22Rv1 (cell line): ENCODE data around the gene TSPOAP1.

Experiments
- H3K27ac ChIP-seq: fragments of 450-650 bp; 2 replicates; pipeline ENCODE4 v1.5.1; 2017
- ZFX ChIP-seq: fragments of 450-650 bp; IDR thresholded peaks from 2 replicates; pipeline ENCODE4 v1.6.1; 2017; ENCODE audit warnings: antibody characterized with exemption, borderline replicate concordance
- TF ChIP-seq, protein P1 (sequence below): fragments of 450-650 bp; IDR thresholded peaks from 2 replicates; pipeline ENCODE4 v1.5.1; 2017; ENCODE audit warnings: mild to moderate bottlenecking

Gene TSPOAP1

DNA sequence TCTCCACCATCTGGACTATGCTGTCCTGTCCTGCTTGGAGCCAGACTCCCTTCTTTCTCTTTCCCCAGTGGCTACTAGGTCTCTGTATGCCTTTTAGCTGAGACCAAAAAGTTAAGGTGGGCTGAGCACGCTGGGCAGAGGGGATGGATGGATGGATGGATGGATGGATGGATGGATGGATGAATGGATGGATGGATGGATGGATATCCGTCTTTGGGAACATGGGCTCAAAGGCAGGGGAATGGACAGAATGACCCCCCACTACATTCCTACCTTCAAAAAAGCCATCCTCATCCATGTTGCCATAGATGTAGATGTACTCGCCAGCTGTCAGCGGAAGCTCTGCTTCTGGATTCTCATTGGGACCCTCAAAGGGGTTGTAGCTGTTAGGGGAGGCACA is 12.8 kb downstream of the TSPOAP1 start:
- H3K27ac ChIP-seq, result no peak overlapping the region
- TF ChIP-seq, protein P1, sequence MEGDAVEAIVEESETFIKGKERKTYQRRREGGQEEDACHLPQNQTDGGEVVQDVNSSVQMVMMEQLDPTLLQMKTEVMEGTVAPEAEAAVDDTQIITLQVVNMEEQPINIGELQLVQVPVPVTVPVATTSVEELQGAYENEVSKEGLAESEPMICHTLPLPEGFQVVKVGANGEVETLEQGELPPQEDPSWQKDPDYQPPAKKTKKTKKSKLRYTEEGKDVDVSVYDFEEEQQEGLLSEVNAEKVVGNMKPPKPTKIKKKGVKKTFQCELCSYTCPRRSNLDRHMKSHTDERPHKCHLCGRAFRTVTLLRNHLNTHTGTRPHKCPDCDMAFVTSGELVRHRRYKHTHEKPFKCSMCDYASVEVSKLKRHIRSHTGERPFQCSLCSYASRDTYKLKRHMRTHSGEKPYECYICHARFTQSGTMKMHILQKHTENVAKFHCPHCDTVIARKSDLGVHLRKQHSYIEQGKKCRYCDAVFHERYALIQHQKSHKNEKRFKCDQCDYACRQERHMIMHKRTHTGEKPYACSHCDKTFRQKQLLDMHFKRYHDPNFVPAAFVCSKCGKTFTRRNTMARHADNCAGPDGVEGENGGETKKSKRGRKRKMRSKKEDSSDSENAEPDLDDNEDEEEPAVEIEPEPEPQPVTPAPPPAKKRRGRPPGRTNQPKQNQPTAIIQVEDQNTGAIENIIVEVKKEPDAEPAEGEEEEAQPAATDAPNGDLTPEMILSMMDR, result no peak
- no peak for TF ChIP-seq ZFX

DNA sequence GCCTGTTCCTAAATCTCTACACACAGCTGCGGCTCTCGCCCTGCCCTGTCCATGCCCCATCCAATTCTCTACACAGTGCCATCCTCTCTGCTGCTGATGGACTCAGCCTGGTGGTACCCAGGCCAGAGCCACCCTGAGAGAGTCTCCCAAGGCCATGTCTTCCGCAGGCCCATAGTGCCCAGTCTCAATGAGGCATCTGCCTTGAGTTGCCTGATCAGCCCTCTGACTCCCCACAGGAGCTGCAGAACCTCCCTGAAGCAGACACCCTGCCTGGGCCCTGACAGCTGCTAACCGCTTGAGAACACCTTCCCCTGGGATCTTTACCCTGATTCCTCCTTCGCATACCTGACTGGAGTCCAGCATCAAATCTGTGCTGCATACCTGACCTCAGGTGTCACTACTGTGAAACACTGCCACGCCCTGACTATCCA is 13.3 kb downstream of the TSPOAP1 start:
- TF ChIP-seq, protein P1, result no peak
- no peak for TF ChIP-seq ZFX
- no peak overlapping the region for H3K27ac ChIP-seq

DNA sequence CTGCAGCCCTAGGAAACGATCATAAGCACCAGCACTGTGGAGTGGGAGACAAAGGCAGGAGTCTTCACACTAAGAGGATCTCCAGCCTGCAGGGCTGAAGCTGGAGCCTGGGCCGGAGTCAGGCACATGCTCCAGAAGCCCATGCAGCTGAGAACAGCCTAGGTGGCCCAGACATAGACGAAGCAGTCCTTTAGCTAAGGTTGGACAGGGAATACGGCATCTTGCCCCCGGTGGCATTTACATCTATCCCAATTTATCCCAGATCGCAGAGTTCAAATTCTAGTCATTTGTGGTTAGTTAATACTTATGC is 13.9 kb downstream of the TSPOAP1 start:
- no peak for TF ChIP-seq ZFX
- TF ChIP-seq, protein P1, result no peak
- no peak overlapping the region for H3K27ac ChIP-seq

DNA sequence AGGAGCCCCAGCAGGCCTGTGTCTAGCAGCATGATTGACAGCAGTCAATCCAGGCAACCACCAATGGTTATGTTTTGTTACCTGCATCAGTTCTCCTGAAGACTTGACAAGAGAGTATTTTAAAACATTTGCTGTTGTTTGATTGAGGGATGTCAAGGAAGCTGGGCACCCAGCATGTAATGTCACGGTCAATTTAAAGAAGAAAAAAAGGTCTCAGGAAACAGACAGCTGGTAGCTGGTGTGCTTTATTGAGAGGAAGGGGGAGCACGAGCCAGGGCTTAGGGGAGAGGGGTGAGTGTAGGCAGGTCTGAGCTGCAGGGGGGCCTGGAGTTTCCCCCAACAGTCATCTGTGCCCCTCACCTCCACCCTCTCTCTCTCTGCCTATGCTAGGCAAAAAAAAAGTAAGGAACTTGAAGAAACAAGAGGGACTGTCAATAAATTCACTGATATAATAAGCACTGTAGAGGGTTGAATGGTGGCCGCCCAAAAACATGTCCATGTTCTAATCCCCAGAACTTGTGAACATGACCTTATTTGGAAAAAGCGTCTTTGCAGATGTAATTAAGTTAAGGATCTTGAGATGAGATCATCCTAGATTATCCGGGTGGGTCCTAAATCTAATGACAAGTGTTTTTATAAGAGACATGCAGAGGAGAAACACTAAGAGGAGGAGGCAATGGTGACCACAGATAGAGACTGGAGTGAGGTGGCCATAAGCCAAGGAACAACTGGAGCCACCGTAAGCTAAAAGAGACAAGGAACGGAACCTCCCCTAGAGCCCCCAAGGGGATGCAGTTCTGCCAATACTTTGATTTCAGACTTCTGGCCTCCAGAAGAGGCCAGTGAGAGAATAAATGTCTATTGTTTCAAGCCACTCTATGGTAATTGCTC is 14.5 kb downstream of the TSPOAP1 start:
- H3K27ac ChIP-seq, result no peak overlapping the region
- TF ChIP-seq, protein P1, result no peak
- no peak for TF ChIP-seq ZFX

GRCh38 chr17:58312829-58313228 is 15.8 kb downstream of the TSPOAP1 start:
- TF ChIP-seq ZFX, result no peak
- TF ChIP-seq, protein P1, result no peak
- no peak overlapping the region for H3K27ac ChIP-seq

DNA sequence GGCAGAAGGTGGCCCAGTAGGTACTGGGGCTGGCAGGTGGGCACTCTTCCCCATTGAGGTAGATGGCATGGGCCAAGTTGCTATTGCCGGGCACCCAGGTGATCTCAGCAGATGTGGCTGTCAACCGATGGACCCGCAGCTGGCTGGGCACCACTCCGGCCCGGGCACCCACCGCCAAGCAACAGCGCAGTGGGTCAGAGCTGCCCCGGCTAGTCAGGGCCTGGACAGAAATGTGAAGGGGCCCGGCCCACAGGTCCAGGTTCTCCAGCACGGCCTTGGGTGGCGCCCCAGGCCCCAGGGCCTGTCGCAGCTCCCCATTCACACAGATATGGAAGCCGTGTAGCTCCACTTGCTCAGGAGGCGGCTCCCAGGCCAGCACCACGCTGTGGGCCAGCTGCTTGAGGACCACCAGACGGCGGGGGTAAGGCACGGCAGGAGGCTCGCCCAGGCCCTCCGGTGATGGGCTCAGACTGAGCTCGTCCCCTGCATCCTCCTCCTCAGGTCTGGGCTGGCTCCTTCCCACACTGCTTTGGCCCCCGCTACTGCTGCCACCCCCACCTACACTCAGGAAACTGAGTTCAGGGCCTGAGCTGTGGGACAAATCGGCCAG is 16.5 kb downstream of the TSPOAP1 start:
- TF ChIP-seq, protein P1, result no peak
- TF ChIP-seq ZFX, result no peak
- no peak overlapping the region for H3K27ac ChIP-seq

- no peak overlapping the region for H3K27ac ChIP-seq
- no peak for TF ChIP-seq ZFX
- TF ChIP-seq, protein P1, result no peak
These were observed 17.1 kb downstream of the TSPOAP1 start for GRCh38 chr17:58311429-58311894.
